H1 (cell line): ENCODE results near the gene ADAM22. TPM values are rescaled to one million over a fixed set of nuclear protein-coding genes. Genes with fewer than 3 reads are reported as not detected.

ENCODE experiments used
- CTCF ChIA-PET: fragments of 300-600 bp; sonication (Branson Sonifier 250); formaldehyde crosslinking; loops from one replicate; lab custom pipeline; 2021; ENCODE audit not compliant: partially characterized antibody; lab: Charles Lee
- POLR2A ChIA-PET: fragments of 300-600 bp; sonication (Branson Sonifier 250); formaldehyde crosslinking; loops from one replicate; lab custom pipeline; 2021; ENCODE audit warnings: inconsistent platforms; ENCODE audit not compliant: partially characterized antibody; lab: Charles Lee
- DNase-seq, 2 experiments: peaks; one replicate each; pipeline versions ENCODE4 v3.0.0 to v3.0.0-alpha.2; 2010 to 2022; ENCODE audit warnings: low spot score in 2 of 2, low read depth in 1 of 2, mixed read lengths in 1 of 2
- FAIRE-seq: peaks from 2 replicates; lab custom pipeline; 2011; peaks lifted over from hg19 to GRCh38; lab: Jason Lieb, UNC
- H2AFZ ChIP-seq: 2 replicates; pipeline ENCODE4 v1.8.1; 2012; ENCODE audit warnings: low read length, inconsistent platforms
- H2AK5ac ChIP-seq: 2 replicates; pipeline ENCODE4 v1.6.1; 2013; ENCODE audit warnings: low read depth, low read length
- H2BK120ac ChIP-seq: replicated peaks from 2 replicates; pipeline ENCODE3; 2013; ENCODE audit warnings: low read depth, low read length, inconsistent platforms
- H2BK12ac ChIP-seq: 2 replicates; pipeline ENCODE4 v1.6.1; 2013; ENCODE audit warnings: low read depth, low read length
- H2BK15ac ChIP-seq: 2 replicates; pipeline ENCODE4 v1.6.1; 2013; ENCODE audit warnings: low read length
- H2BK20ac ChIP-seq: 2 replicates; pipeline ENCODE4 v1.6.1; 2013; ENCODE audit warnings: low read length
- H2BK5ac ChIP-seq: 2 replicates; pipeline ENCODE4 v1.6.1; 2013; ENCODE audit warnings: low read depth, low read length
- H3K14ac ChIP-seq: 2 replicates; pipeline ENCODE4 v1.6.1; 2013; ENCODE audit warnings: inconsistent platforms; ENCODE audit not compliant: insufficient read length
- H3K18ac ChIP-seq: 2 replicates; pipeline ENCODE4 v1.6.1; 2013; ENCODE audit warnings: low read length; ENCODE audit errors: extremely low read depth
- H3K23ac ChIP-seq: 2 replicates; pipeline ENCODE4 v1.6.1; 2013; ENCODE audit warnings: inconsistent platforms; ENCODE audit not compliant: insufficient read length
- H3K23me2 ChIP-seq: 2 replicates; pipeline ENCODE4 v1.6.1; 2013; ENCODE audit warnings: low read depth, low read length
- H3K27ac ChIP-seq: 2 replicates; pipeline ENCODE4 v1.6.1; 2011; ENCODE audit warnings: low read depth, low read length, inconsistent platforms
- H3K27me3 ChIP-seq, 4 experiments: replicated peaks in 1 of 4; 1 replicate in 1 of 4; 2 replicates in 3 of 4; pipeline versions ENCODE4 v1.6.1 to v1.8.1; 2011 to 2013; ENCODE audit warnings: low read length in 3 of 4, mild to moderate bottlenecking in 3 of 4, inconsistent platforms in 2 of 4, mixed read lengths in 2 of 4, moderate library complexity in 1 of 4; ENCODE audit not compliant: control insufficient read depth in 3 of 4, insufficient read depth in 3 of 4; ENCODE audit errors: extremely low read depth in 1 of 4
- H3K36me3 ChIP-seq, 4 experiments: 2 replicates each; pipeline versions ENCODE4 v1.6.1 to v1.8.1; 2011 to 2013; ENCODE audit warnings: mild to moderate bottlenecking in 4 of 4, low read length in 3 of 4, moderate library complexity in 2 of 4, control low read depth in 1 of 4, inconsistent platforms in 1 of 4; ENCODE audit not compliant: insufficient read depth in 4 of 4, control insufficient read depth in 2 of 4
- H3K4ac ChIP-seq: replicated peaks from 2 replicates; pipeline ENCODE3; 2013; ENCODE audit warnings: low read length, low read depth, mixed read lengths, inconsistent platforms; ENCODE audit not compliant: insufficient read length
- H3K4me1 ChIP-seq, 4 experiments: replicated peaks in 1 of 4; 1 replicate in 1 of 4; 2 replicates in 3 of 4; pipeline versions ENCODE4 v1.6.1 to v1.8.1; 2011 to 2013; ENCODE audit warnings: low read length in 3 of 4, inconsistent platforms in 2 of 4, mixed read lengths in 1 of 4; ENCODE audit not compliant: insufficient read depth in 4 of 4, control insufficient read depth in 3 of 4
- H3K4me2 ChIP-seq, 2 experiments: 2 replicates each; pipeline versions ENCODE4 v1.6.1 to v1.8.1; 2011 to 2013; ENCODE audit warnings: low read depth in 2 of 2, low read length in 2 of 2, control low read depth in 1 of 2, inconsistent platforms in 1 of 2, mild to moderate bottlenecking in 1 of 2; ENCODE audit not compliant: insufficient read depth in 1 of 2
- H3K4me3 ChIP-seq, 4 experiments: fragments of 200-600, 300-600 bp in 1 of 4; sonication (generic), shearing (Covaris generic), sonication (Bioruptor Twin) in 1 of 4; 2 replicates each; pipeline versions ENCODE4 v1.5.1 to v1.8.1; 2011 to 2016; ENCODE audit warnings: low read length in 4 of 4, low read depth in 3 of 4, control low read depth in 2 of 4, inconsistent platforms in 2 of 4, mild to moderate bottlenecking in 2 of 4, mixed read lengths in 1 of 4, moderate library complexity in 1 of 4; ENCODE audit not compliant: insufficient read depth in 2 of 4; ENCODE audit errors: extremely low read depth in 1 of 4
- H3K56ac ChIP-seq: replicated peaks from 2 replicates; pipeline ENCODE3; 2013; ENCODE audit warnings: low read depth, mild to moderate bottlenecking, mixed read lengths, low read length, inconsistent platforms; ENCODE audit not compliant: insufficient read length
- H3K79me1 ChIP-seq: 2 replicates; pipeline ENCODE4 v1.6.1; 2013; ENCODE audit warnings: low read depth, low read length, control low read depth
- H3K79me2 ChIP-seq, 2 experiments: 2 replicates each; pipeline versions ENCODE4 v1.6.1 to v1.8.1; 2012 to 2013; ENCODE audit warnings: low read length in 2 of 2, mild to moderate bottlenecking in 2 of 2, inconsistent platforms in 1 of 2; ENCODE audit not compliant: insufficient read depth in 2 of 2, control insufficient read depth in 1 of 2
- H3K9ac ChIP-seq, 4 experiments: replicated peaks in 1 of 4; 1 replicate in 1 of 4; 2 replicates in 3 of 4; pipeline versions ENCODE4 v1.6.1 to v1.8.1; 2011 to 2013; ENCODE audit warnings: low read depth in 3 of 4, low read length in 3 of 4, control low read depth in 2 of 4, mild to moderate bottlenecking in 2 of 4, moderate library complexity in 2 of 4, inconsistent platforms in 1 of 4; ENCODE audit errors: extremely low read depth in 1 of 4
- H3K9me3 ChIP-seq, 2 experiments: 2 replicates each; pipeline versions ENCODE4 v1.6.1 to v1.8.1; 2012 to 2013; ENCODE audit warnings: mild to moderate bottlenecking in 2 of 2, moderate library complexity in 2 of 2, control low read depth in 1 of 2, inconsistent platforms in 1 of 2, low read depth in 1 of 2, low read length in 1 of 2, mixed read lengths in 1 of 2; ENCODE audit not compliant: insufficient read depth in 2 of 2
- H4K20me1 ChIP-seq, 2 experiments: replicated peaks in 1 of 2; 2 replicates each; pipeline versions ENCODE3 to v1.8.1; 2011 to 2013; ENCODE audit warnings: inconsistent platforms in 2 of 2, low read length in 2 of 2, mild to moderate bottlenecking in 1 of 2; ENCODE audit not compliant: insufficient read depth in 2 of 2, control insufficient read depth in 1 of 2
- H4K5ac ChIP-seq: 2 replicates; pipeline ENCODE4 v1.6.1; 2013; ENCODE audit warnings: low read length, low read depth, mixed read lengths, inconsistent platforms; ENCODE audit not compliant: insufficient read length
- H4K8ac ChIP-seq: 2 replicates; pipeline ENCODE4 v1.8.0; 2013; ENCODE audit warnings: mild to moderate bottlenecking, moderate library complexity, low read length, inconsistent platforms; ENCODE audit not compliant: insufficient read depth; ENCODE audit errors: extremely low read depth
- H4K91ac ChIP-seq: replicated peaks from 2 replicates; pipeline ENCODE3; 2013; ENCODE audit warnings: low read length, mixed read lengths, inconsistent platforms; ENCODE audit not compliant: insufficient read length
- CBX8 ChIP-seq: fragments of 300-800, 300-1000 bp; sonication (generic); IDR thresholded peaks from 2 replicates; pipeline ENCODE4 v1.7.1; 2016; ENCODE audit warnings: low read depth, low read length, borderline replicate concordance
- PHF8 ChIP-seq: fragments of 200-600 bp; sonication (generic); conservative IDR thresholded peaks from 2 replicates; pipeline ENCODE4 v1.7.1; 2012; ENCODE audit warnings: low read depth, mild to moderate bottlenecking, inconsistent platforms, low read length, moderate library complexity
- SAP30 ChIP-seq: fragments of 300-600 bp; sonication (generic); IDR thresholded peaks from 2 replicates; pipeline ENCODE4 v1.7.1; 2012; ENCODE audit warnings: low read length, moderate library complexity, mild to moderate bottlenecking, inconsistent platforms; ENCODE audit not compliant: insufficient read depth, insufficient replicate concordance
- SIRT6 ChIP-seq: IDR thresholded peaks from one replicate; pipeline ENCODE4 v1.7.1; 2012; ENCODE audit warnings: low read length, inconsistent platforms
- SP2 ChIP-seq: IDR thresholded peaks from 2 replicates; pipeline ENCODE4 v1.6.1; 2012; ENCODE audit warnings: mild to moderate bottlenecking, low read length, inconsistent platforms
- SRF ChIP-seq: IDR thresholded peaks from 2 replicates; pipeline ENCODE4 v1.6.1; 2011; ENCODE audit warnings: mild to moderate bottlenecking, low read depth, low read length, moderate library complexity
- SUZ12 ChIP-seq: fragments of 200-600 bp; sonication (generic); IDR thresholded peaks from 2 replicates; pipeline ENCODE4 v1.6.1; 2012; ENCODE audit warnings: mild to moderate bottlenecking, inconsistent platforms, low read length, moderate library complexity, mixed read lengths
- whole genome bisulfite sequencing, 2 experiments: shearing (Covaris generic) in 1 of 2; methylation state at CpG; one replicate each; pipeline versions ENCODE4 v1.1.6 to v1.1.7; 2013 to 2015; ENCODE audit warnings: low lambda C conversion rate in 2 of 2, mixed read lengths in 2 of 2, inconsistent platforms in 1 of 2, low coverage in 1 of 2, missing lambda C conversion rate in 1 of 2; ENCODE audit not compliant: insufficient replicate concordance in 2 of 2, insufficient coverage in 1 of 2, insufficient read length in 1 of 2; ENCODE audit errors: extremely low coverage in 1 of 2, missing lambda C conversion rate in 1 of 2; 5-methylcytosine and 5-hydroxymethylcytosine counted together
- polyA plus RNA-seq, 7 experiments: library from polyadenylated mRNA; depleted of rRNA in 3 of 7; stranded (reverse) in 5 of 7; unstranded in 2 of 7; fragments of >200 nt in 5 of 7; fragments of 200-250 nt in 2 of 7; gene quantifications; 1 replicate in 5 of 7; 2 replicates in 1 of 7; 4 replicates in 1 of 7; pipeline versions ENCODE4 v1.2.1 to v1.2.3, GENCODE V29; 2011 to 2013; ENCODE audit warnings: missing spikeins in 2 of 7, mixed read lengths in 2 of 7
- total RNA-seq: library from RNA; stranded (reverse); fragmentation: NEBNext Ultra II Directional; extraction: Animal tissue kit (Norgen Biotek cat#: 25700); gene quantifications from 2 replicates; pipeline ENCODE4 v1.2.1, GENCODE V29; 2021

The ADAM22 gene
- total and polyA plus RNA-seq, 2 of the 8 experiments (the other 6 are each of a cell fraction or from before 2014, with no cell fraction given): 4.6 to 21.4 TPM

DNA sequence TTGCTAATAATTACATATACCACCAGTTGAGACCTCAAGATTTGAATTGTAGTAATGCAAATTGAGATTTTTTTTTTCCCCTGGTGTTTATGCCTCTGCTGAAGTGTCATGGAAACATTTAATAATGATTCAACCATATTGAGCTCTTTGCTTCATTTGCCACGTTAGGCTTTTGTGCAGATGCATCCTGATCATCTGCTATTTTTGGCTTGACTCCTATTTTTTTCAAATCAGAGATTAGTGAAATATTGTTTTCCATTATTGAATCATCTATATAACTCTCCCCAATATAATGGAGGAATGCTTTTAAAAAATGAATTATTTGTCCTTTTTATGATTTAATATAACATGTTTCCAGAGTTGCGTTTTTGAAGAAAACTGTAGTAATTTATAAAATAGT is 170.7 kb downstream of the ADAM22 start:
- no peak for DNase-seq
- H2BK15ac ChIP-seq: no peak overlapping the region
- H3K9ac ChIP-seq: no peak overlapping the region
- H2BK20ac ChIP-seq: no peak overlapping the region
- no peaks in the 10 kb centered on the region for H3K27me3 ChIP-seq
- H3K79me2 ChIP-seq: no peaks in the 10 kb centered on the region
- no peak overlapping the region for H4K8ac ChIP-seq
- no peak overlapping the region for H3K56ac ChIP-seq
- no peak overlapping the region for H3K4ac ChIP-seq
- no peaks in the 10 kb centered on the region for H4K20me1 ChIP-seq
- H4K5ac ChIP-seq: no peak overlapping the region
- no peaks in the 10 kb centered on the region for H3K79me1 ChIP-seq
- ChIA-PET CTCF (interaction anchor here (0.7 kb wide), 1 partner anchor 195 kb away, joined by 3 read pairs; no protein-coding TSS in a partner anchor), POLR2A (no interaction called here)
- no peak overlapping the region for H3K4me3 ChIP-seq
- no peak overlapping the region for H3K18ac ChIP-seq
- no peak overlapping the region for H2AK5ac ChIP-seq
- H2AFZ ChIP-seq: no peak overlapping the region
- H4K91ac ChIP-seq: no peak overlapping the region
- no peak overlapping the region for H2BK12ac ChIP-seq
- no peaks in the 10 kb centered on the region for H3K36me3 ChIP-seq
- H3K9me3 ChIP-seq: no peaks in the 10 kb centered on the region
- no peak overlapping the region for H3K23ac ChIP-seq
- H3K27ac ChIP-seq: no peak overlapping the region
- FAIRE-seq: no peak
- no peak overlapping the region for H3K4me2 ChIP-seq
- H2BK120ac ChIP-seq: no peak overlapping the region
- H3K4me1 ChIP-seq: peaks cover 0 to 7% (median 4%) of the 10 kb centered on the region in 4 experiments; a peak in 3 of 7 replicates
- no peaks in the 10 kb centered on the region for H3K23me2 ChIP-seq
- 92% methylated on average over 2 of the region's 2 CpGs; no CpG with 5 or more reads in 1 of the 2 experiments for WGBS, 2 experiments
- H3K14ac ChIP-seq: no peak overlapping the region
- no peak overlapping the region for H2BK5ac ChIP-seq
- TF ChIP-seq SUZ12: no peak
- TF ChIP-seq SIRT6: no peak
- TF ChIP-seq SP2: no peak
- TF ChIP-seq CBX8: no peak
- TF ChIP-seq SAP30: no peak
- no peak for TF ChIP-seq PHF8
- no peak for TF ChIP-seq SRF
